Testis (tissue), 3 donors: ENCODE measurements around the gene OTX1. TPM values are rescaled to one million over a fixed set of nuclear protein-coding genes. Genes with fewer than 3 reads are reported as not detected.

Experiments used
- DNase-seq: peaks from one replicate; pipeline ENCODE4 v3.0.0-alpha.2; 2019
- H3K27ac ChIP-seq, 2 donors: fragments of 200-600 bp; sonication (generic); one replicate each; pipeline ENCODE4 v1.5.1; 2019
- H3K27me3 ChIP-seq: fragments of 200-600 bp; sonication (generic); one replicate; pipeline ENCODE4 v1.5.1; 2019
- H3K36me3 ChIP-seq: fragments of 200-600 bp; sonication (generic); one replicate; pipeline ENCODE4 v1.5.1; 2017; ENCODE audit warnings: low read depth; ENCODE audit errors: missing control alignments
- H3K4me1 ChIP-seq: fragments of 200-600 bp; sonication (generic); one replicate; pipeline ENCODE4 v1.5.1; 2019
- H3K4me3 ChIP-seq, 2 donors: fragments of 200-600 bp; sonication (generic); one replicate each; pipeline ENCODE4 v1.5.1; 2017 to 2019
- H3K9me3 ChIP-seq: fragments of 200-600 bp; sonication (generic); one replicate; pipeline ENCODE4 v1.5.1; 2017
- POLR2A ChIP-seq: fragments of 450-650 bp; IDR thresholded peaks from one replicate; pipeline ENCODE4 v1.6.1; 2017; ENCODE audit warnings: antibody characterized with exemption, mild to moderate bottlenecking, moderate library complexity
- WGBS, 2 donors: methylation state at CpG; one replicate each; pipeline ENCODE4 v1.1.5; 2018; 5-methylcytosine and 5-hydroxymethylcytosine counted together
- intact Hi-C: fragments of 100-400 bp; cut with DNase I; formaldehyde crosslinking; loops from one replicate; pipeline ENCODE4 v1.15.1; 2023; ENCODE audit warnings: low total_unique reads
- polyA plus RNA-seq: library from polyadenylated mRNA; stranded (reverse); fragments of 350-450 nt; fragmentation: Illumina TruSeq; extraction: RNeasy Lipid Tissue Mini Kit (QIAGEN cat#74804); gene quantifications from one replicate; pipeline ENCODE4 v1.2.3, GENCODE V29; 2014; ENCODE audit warnings: low read depth, low replicate concordance; ENCODE audit not compliant: insufficient read depth
- total RNA-seq, 2 donors: library from RNA; depleted of rRNA; stranded (reverse); fragments of >200 nt; gene quantifications; one replicate each; pipeline ENCODE4 v1.2.3, GENCODE V29; 2016
- TF ChIP-seq, protein P1 (sequence below), 3 experiments: fragments of 450-650 bp in 2 of 3; fragments of 200-600 bp in 1 of 3; sonication (generic) in 1 of 3; IDR thresholded peaks; one replicate each; pipeline ENCODE4 v1.5.1; 2016 to 2019; ENCODE audit warnings: antibody characterized with exemption in 3 of 3, mild to moderate bottlenecking in 2 of 3, moderate library complexity in 1 of 3

Gene OTX1
- total and polyA plus RNA-seq, 3 donors from 2014 or later, result 0.36 to 0.56 (median 0.39) TPM

DNA sequence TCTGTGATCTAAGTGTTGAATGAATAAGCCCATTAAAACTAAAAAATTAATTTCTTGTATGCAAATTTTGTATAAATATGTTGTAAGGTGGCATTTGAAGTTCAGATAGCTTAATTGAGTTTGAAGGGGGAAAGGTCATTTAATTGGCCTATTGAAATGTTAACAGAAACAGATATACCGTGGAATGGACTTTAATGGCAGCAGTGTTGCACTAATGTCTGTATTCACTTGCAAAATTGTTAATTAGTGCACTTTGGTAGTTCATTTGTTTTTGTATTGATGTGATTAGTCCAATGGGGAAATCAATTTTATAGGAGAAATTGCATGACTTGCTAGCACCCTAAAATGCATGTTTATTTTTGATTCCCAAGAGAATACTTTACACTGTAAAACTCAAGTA is 41.8 kb upstream of the OTX1 start:
- Histone ChIP-seq H3K4me1 (no peaks in the 10 kb centered on the region), H3K27me3 (no peaks in the 10 kb centered on the region), H3K27ac (no peak overlapping the region), H3K4me3 (no peak overlapping the region), H3K36me3 (no peaks in the 10 kb centered on the region), H3K9me3 (no peaks in the 10 kb centered on the region)
- intact Hi-C loops, result no loop called here
- no peak for DNase-seq
- 92 to 97% methylated on average over 1 of the region's 1 CpG for WGBS, 2 donors
- TF ChIP-seq, protein P1, sequence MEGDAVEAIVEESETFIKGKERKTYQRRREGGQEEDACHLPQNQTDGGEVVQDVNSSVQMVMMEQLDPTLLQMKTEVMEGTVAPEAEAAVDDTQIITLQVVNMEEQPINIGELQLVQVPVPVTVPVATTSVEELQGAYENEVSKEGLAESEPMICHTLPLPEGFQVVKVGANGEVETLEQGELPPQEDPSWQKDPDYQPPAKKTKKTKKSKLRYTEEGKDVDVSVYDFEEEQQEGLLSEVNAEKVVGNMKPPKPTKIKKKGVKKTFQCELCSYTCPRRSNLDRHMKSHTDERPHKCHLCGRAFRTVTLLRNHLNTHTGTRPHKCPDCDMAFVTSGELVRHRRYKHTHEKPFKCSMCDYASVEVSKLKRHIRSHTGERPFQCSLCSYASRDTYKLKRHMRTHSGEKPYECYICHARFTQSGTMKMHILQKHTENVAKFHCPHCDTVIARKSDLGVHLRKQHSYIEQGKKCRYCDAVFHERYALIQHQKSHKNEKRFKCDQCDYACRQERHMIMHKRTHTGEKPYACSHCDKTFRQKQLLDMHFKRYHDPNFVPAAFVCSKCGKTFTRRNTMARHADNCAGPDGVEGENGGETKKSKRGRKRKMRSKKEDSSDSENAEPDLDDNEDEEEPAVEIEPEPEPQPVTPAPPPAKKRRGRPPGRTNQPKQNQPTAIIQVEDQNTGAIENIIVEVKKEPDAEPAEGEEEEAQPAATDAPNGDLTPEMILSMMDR (IDR thresholded peaks at IDR 0.05), result no peak
- no peak for TF ChIP-seq POLR2A

DNA sequence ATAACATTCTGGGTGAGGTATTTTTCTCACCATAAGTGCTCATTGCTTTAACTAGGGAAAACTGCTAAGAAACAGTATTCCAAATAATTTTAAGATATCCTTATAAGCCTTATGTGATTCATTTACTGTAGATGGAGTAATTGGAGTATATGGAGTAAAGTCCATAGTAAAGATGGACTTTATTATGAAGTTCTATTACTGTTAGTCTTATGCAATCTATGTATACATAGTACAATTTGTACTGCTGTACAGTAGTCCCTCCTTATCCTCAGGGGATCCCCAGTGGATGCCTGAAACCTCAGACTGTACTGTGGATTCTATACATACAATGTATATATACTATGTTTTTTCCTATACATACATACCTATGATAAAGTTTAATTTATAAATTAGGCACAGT is 41.1 kb upstream of the OTX1 start:
- no peaks in the 10 kb centered on the region for H3K27me3 ChIP-seq
- intact Hi-C loops, result no loop called here
- H3K27ac ChIP-seq, result no peak overlapping the region
- H3K36me3 ChIP-seq, result no peaks in the 10 kb centered on the region
- no peak for DNase-seq
- no peak overlapping the region for H3K4me3 ChIP-seq
- H3K4me1 ChIP-seq, result no peaks in the 10 kb centered on the region
- TF ChIP-seq, protein P1 (IDR thresholded peaks at IDR 0.05), result no peak
- H3K9me3 ChIP-seq, result no peaks in the 10 kb centered on the region

DNA sequence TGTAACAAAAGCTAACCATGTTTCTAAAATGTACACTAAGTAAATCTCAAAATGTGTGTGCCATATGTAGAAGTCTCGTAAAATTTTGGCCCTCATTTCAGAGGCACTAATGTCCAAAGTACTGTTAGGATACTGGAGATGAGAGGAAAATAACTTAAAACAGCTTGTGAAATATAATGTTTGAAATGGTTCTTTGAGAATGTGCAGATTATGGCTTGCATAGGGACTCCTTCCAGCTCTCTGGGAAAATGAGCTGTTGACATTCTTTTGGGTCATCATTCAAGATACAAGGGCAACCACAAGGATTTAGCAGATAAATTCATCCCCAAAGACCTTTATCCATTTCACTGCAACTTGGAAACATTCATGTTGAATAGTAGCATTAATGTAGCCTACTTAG is 38.1 kb upstream of the OTX1 start:
- Histone ChIP-seq H3K9me3 (no peaks in the 10 kb centered on the region), H3K36me3 (no peaks in the 10 kb centered on the region), H3K4me1 (no peaks in the 10 kb centered on the region), H3K4me3 (no peak overlapping the region), H3K27me3 (no peaks in the 10 kb centered on the region), H3K27ac (no peak overlapping the region)
- intact Hi-C loops, result no loop called here
- TF ChIP-seq, protein P1 (IDR thresholded peaks at IDR 0.05), result no peak
- TF ChIP-seq POLR2A, result no peak
- DNase-seq, result no peak
- WGBS, 2 donors, result 88 to 93% methylated on average over 1 of the region's 1 CpG

DNA sequence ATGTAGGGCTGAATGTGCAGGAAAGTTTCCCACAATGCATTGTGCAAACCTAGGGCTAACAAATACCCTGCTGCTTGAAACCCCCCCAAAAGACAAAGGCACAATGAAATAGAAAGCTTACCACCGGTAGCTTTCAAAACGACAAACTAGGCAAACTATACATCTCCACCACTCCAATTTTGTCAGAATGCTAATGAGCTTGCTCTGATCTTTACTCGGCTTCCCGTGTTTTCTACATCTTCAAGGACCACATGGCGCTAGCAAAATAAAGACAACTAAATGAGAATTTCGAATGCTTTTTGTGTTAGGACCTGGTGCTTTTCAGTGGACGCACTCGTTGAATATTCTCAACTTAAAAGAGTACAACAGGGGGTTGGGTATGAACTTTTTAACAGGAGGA is 37.2 kb upstream of the OTX1 start:
- no peak overlapping the region for H3K4me3 ChIP-seq
- no peaks in the 10 kb centered on the region for H3K4me1 ChIP-seq
- 84 to 88% methylated on average over 8 of the region's 8 CpGs for WGBS, 2 donors
- no peaks in the 10 kb centered on the region for H3K9me3 ChIP-seq
- H3K27me3 ChIP-seq, result no peaks in the 10 kb centered on the region
- DNase-seq, result no peak
- intact Hi-C loops, result no loop called here
- no peak overlapping the region for H3K27ac ChIP-seq
- no peaks in the 10 kb centered on the region for H3K36me3 ChIP-seq
- no peak for TF ChIP-seq POLR2A
- TF ChIP-seq, protein P1 (IDR thresholded peaks at IDR 0.05), result no peak

DNA sequence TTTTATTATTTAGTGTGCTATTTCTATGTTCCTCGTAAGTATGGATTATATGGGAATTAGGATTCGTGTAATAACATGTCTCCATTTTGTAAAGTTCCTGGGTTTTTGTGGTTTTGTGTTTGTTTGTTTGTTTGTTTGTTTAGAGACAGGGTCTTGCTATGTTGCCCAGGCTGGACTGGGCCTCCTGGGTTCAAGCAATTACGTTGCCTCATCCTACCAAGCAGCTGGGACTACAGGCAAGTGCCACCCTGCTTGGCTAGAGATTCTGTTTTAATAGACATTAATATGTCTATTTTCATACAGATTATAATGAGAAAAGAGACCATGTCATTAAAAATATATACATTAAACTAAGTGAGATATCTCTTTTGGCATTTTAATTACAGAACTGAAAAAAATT is 35.2 kb upstream of the OTX1 start:
- intact Hi-C loops, result no loop called here

More for the DNA sequence above, 35.2 kb upstream of the OTX1 start:
- Histone ChIP-seq H3K27ac (no peak overlapping the region), H3K36me3 (no peaks in the 10 kb centered on the region), H3K4me3 (no peak overlapping the region), H3K27me3 (no peaks in the 10 kb centered on the region), H3K9me3 (no peaks in the 10 kb centered on the region), H3K4me1 (no peaks in the 10 kb centered on the region)
- 88 to 93% methylated on average over 3 of the region's 3 CpGs for WGBS, 2 donors
- TF ChIP-seq, protein P1 (IDR thresholded peaks at IDR 0.05), result no peak
- no peak for TF ChIP-seq POLR2A
- no peak for DNase-seq
